Heart left ventricle (tissue), 16 donors: ENCODE results near the gene CYGB. TPM values are rescaled to one million over a fixed set of nuclear protein-coding genes. Genes with fewer than 3 reads are reported as not detected.
"Not testable (repeated sequence)": the region's sequence is repeated elsewhere in the genome, so short reads cannot be mapped to it uniquely, and the experiment has no call there.

Source experiments
- ATAC-seq, 4 donors: fragments of 200-7000 bp; cut with Tn5 transposase; one replicate each; pipeline ENCODE4 v1.9.1; 2020 to 2022; ENCODE audit warnings: moderate library complexity in 4 of 4, mild to moderate bottlenecking in 3 of 4, moderate number of reproducible peaks in 1 of 4
- DNase-seq, 5 donors: peaks; one replicate each; pipeline ENCODE4 v3.0.0-alpha.2; 2020
- H3K27ac ChIP-seq, 12 donors: fragments of 200-600 bp; sonication (generic) in 4 of 12; one replicate each; pipeline versions ENCODE4 v1.5.0 to v1.8.0; 2016 to 2022; ENCODE audit warnings: mild to moderate bottlenecking in 2 of 12
- H3K27me3 ChIP-seq, 9 donors: fragments of 200-600 bp; sonication (generic) in 2 of 9; one replicate each; pipeline versions ENCODE4 v1.5.1 to v1.8.0; 2016 to 2022; ENCODE audit warnings: mild to moderate bottlenecking in 3 of 9
- H3K36me3 ChIP-seq, 9 donors: fragments of 200-600 bp; sonication (generic) in 2 of 9; one replicate each; pipeline versions ENCODE4 v1.5.0 to v1.8.0; 2018 to 2022; ENCODE audit warnings: mild to moderate bottlenecking in 2 of 9
- H3K4me1 ChIP-seq, 12 donors: fragments of 200-600 bp; sonication (generic) in 4 of 12; one replicate each; pipeline versions ENCODE4 v1.5.0 to v1.8.0; 2016 to 2022; ENCODE audit warnings: mild to moderate bottlenecking in 3 of 12
- H3K4me3 ChIP-seq, 12 donors: fragments of 200-600 bp; sonication (generic) in 4 of 12; one replicate each; pipeline versions ENCODE4 v1.5.0 to v1.8.0; 2017 to 2022; ENCODE audit warnings: mild to moderate bottlenecking in 9 of 12, moderate library complexity in 4 of 12
- H3K9me3 ChIP-seq, 12 donors: fragments of 200-600 bp; sonication (generic) in 4 of 12; one replicate each; pipeline versions ENCODE4 v1.5.0 to v1.8.0; 2016 to 2022; ENCODE audit warnings: mild to moderate bottlenecking in 1 of 12
- POLR2A ChIP-seq, 2 donors: fragments of 450-650 bp; IDR thresholded peaks; one replicate each; pipeline ENCODE4 v1.6.1; 2017; ENCODE audit warnings: antibody characterized with exemption in 2 of 2, mild to moderate bottlenecking in 2 of 2, moderate library complexity in 2 of 2
- WGBS, 4 donors: extraction: QIAGEN DNeasy Blood & Tissue Kit in 2 of 4; methylation state at CpG; one replicate each; pipeline versions ENCODE4 v1.1.5 to v1.1.7; 2013 to 2018; 5-methylcytosine and 5-hydroxymethylcytosine counted together
- intact Hi-C, 10 donors: fragments of 100-400 bp; cut with DNase I; formaldehyde crosslinking; loops; one replicate each; pipeline versions ENCODE4 v1.11.1 to v1.14.2; 2022
- polyA plus RNA-seq, 2 donors: library from polyadenylated mRNA; stranded (reverse); fragments of 200-250 nt; gene quantifications; one replicate each; pipeline ENCODE4 v1.2.3, GENCODE V29; 2013
- total RNA-seq, 9 donors: library from RNA; depleted of rRNA in 2 of 9; stranded (reverse); fragments of >200 nt in 2 of 9; fragmentation: NEBNext Ultra II Directional in 3 of 9; extraction: Animal tissue kit (Norgen Biotek cat#: 25700) in 3 of 9; gene quantifications; one replicate each; pipeline versions ENCODE4 v1.1.0 to v1.2.4, GENCODE V29; 2016 to 2023
- TF ChIP-seq, protein P1 (sequence below), 12 donors: fragments of 200-600 bp; sonication (generic) in 4 of 12; IDR thresholded peaks; one replicate each; pipeline versions ENCODE4 v1.5.0 to v1.8.0; 2018 to 2022; ENCODE audit warnings: antibody characterized with exemption in 12 of 12, mild to moderate bottlenecking in 5 of 12
- donor health status: ischemic (EF 13 %, LVEDD 7.1; RV severe dilation, severe dysfunction).
- donor health status: healthy with polysubstance abuse.
- donor health status: DM: no; HTN: yes; CAD: no.
- donor health status: DM: no; HTN: no; CAD: no.
- donor health status: ischemic (EF 25% LVEDD 6.9; RV normal size, moderate dysfunction).
- donor health status: ischemic (EF 25% LVEDD 5.7; RV mildly dilated, moderate dysfunction).
- donor health status: healthy.
- donor health status: DM: yes; HTN: yes; CAD: no.
- donor health status: ischemic (EF 35%, LVEDD 5.7; RV mildly dilated, moderate dysfunction).
- donor health status: nonischemic (EF 11% LVEDD 7.7; RV severe dilation, severe dysfunction).
- donor health status: DM: yes; HTN: yes; CAD: no.
- donor health status: PGD.
- donor health status: ischemic (EF 29% LVEDD 5.4; RV normal size, mild dysfunction).
- donor health status: nonischemic (EF 23%, LVEDD 6.1; RV moderate dilation, normal function).

CYGB gene
- total and polyA plus RNA-seq, 11 donors, result 11.8 to 37.9 (median 21.9) TPM

DNA sequence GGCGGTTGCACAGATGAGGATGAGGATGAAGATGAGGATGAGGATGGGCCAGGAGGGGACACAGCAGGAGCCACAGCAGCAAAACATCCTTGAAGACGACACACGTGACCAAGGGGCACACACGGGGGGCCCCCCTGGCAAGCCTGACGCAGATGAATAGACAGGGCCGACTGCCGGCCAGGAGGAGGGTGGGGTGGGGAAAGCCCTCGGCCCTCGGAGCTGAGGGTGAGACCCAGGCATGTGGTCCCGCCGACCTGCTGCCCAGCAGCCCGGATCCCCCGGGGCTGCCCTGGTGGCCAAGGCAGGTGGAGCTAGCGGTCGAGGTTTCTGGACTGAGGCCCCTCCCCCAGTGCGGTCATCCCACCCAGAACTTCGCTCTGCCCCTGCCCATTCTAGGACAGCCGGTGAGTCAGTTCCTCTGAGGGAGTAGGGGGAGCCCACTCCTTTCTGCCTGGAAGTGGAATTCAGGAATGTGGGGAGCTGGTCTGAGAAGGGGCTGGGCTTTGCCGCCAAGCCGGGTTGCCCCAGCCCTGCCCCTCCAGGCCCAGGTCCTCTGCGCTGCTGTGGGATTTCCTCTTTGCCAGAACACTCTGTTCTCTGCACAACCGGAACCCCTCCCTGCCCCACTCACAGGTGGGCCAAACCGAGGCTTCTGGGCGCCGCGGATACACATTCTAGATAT, 9.9 kb downstream of the CYGB start:
- Histone ChIP-seq H3K27ac (peak overlapping the region; percentile 89 to 99 (median 95)), H3K4me1 (peaks cover 16 to 80% (median 63%) of the 10 kb centered on the region in 12 donors), H3K36me3 (peaks cover 0 to 10% (median 0%) of the 10 kb centered on the region in 9 donors), H3K4me3 (peak overlapping the region in 11 of 12 donors; percentile 12 to 52 (median 38)), H3K9me3 (no peaks in the 10 kb centered on the region), H3K27me3 (no peaks in the 10 kb centered on the region)
- intact Hi-C loops, result loop anchor here in 3 of 10 donors (2.0 to 10.0 kb wide), 3 partner anchors 13 to 187 kb away; partner anchors contain the start of genes MXRA7 (in 1 of the 3) and PRCD (in 1 of the 3)
- DNase-seq, result peak; percentile 71 to 88 (median 75)
- 25 to 46% (median 36%) methylated on average over 20 to 26 of the region's 26 CpGs for WGBS, 4 donors
- ATAC-seq, result peak; percentile 11 to 61 (median 50)
- TF ChIP-seq, protein P1, sequence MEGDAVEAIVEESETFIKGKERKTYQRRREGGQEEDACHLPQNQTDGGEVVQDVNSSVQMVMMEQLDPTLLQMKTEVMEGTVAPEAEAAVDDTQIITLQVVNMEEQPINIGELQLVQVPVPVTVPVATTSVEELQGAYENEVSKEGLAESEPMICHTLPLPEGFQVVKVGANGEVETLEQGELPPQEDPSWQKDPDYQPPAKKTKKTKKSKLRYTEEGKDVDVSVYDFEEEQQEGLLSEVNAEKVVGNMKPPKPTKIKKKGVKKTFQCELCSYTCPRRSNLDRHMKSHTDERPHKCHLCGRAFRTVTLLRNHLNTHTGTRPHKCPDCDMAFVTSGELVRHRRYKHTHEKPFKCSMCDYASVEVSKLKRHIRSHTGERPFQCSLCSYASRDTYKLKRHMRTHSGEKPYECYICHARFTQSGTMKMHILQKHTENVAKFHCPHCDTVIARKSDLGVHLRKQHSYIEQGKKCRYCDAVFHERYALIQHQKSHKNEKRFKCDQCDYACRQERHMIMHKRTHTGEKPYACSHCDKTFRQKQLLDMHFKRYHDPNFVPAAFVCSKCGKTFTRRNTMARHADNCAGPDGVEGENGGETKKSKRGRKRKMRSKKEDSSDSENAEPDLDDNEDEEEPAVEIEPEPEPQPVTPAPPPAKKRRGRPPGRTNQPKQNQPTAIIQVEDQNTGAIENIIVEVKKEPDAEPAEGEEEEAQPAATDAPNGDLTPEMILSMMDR (IDR thresholded peaks at IDR 0.05), result peak in 6 of 12 donors; percentile 6 to 32 (median 12)
- peak in 1 of 2 donors; percentile 67 for TF ChIP-seq POLR2A (IDR thresholded peaks at IDR 0.05)

DNA sequence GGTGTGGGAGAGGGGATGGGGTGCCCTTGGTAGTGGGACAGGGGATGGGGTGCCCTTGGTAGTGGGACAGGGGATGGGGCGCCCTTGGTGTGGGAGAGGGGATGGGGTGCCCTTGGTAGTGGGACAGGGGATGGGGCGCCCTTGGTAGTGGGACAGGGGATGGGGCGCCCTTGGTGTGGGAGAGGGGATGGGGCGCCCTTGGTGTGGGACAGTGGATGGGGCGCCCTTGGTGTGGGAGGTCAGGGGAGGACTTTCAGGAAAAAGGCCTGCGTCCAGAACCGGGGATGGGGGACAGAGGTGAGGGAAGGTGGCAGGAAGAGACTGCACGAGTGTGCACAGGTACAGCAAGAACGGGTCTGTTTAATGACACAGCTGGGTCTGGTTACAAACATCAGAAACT, 10.5 kb downstream of the CYGB start:
- H3K9me3 ChIP-seq, ATAC-seq, H3K36me3 ChIP-seq, H3K27me3 ChIP-seq: not testable (repeated sequence)
- peak overlapping the region in 7 of 12 donors; percentile 17 to 52 (median 43) for H3K4me3 ChIP-seq
- H3K27ac ChIP-seq, result peak overlapping the region; percentile 89 to 99 (median 95)
- intact Hi-C loops, result loop anchor here in 3 of 10 donors (2.0 to 10.0 kb wide), 3 partner anchors 14 to 188 kb away; partner anchors contain the start of genes MXRA7 (in 1 of the 3) and PRCD (in 1 of the 3)
- DNase-seq, result peak in 1 of 5 donors; percentile 55
- WGBS, 4 donors, result 63 to 75% (median 73%) methylated on average over 9 of the region's 9 CpGs
- H3K4me1 ChIP-seq, result peaks cover 16 to 76% (median 62%) of the 10 kb centered on the region in 12 donors

DNA sequence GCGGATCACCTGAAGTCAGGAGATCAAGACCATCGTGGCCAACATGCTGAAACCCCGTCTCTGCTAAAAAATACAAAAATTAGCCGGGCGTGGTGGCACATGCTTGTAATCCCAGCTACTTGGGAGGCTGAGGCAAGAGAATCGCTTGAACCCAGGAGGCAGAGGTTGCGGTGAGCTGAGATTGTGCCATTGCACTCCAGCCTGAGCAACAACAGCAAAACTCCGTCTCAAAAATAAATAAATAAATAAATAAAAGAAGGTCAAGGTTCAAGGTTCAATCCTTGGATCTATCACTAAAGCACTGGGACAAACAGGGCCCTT, 12.0 kb downstream of the CYGB start:
- not testable (repeated sequence) for H3K36me3 ChIP-seq, DNase-seq, H3K27me3 ChIP-seq, ATAC-seq, H3K9me3 ChIP-seq, H3K4me3 ChIP-seq
- peaks cover 5 to 62% (median 49%) of the 10 kb centered on the region in 12 donors for H3K4me1 ChIP-seq
- intact Hi-C loops, result loop anchor here in 2 of 10 donors (10.0 kb wide), 2 partner anchors 99 to 189 kb away; partner anchors contain the start of gene MXRA7 (in 1 of the 2)
- H3K27ac ChIP-seq, result peak overlapping the region in 10 of 12 donors; percentile 46 to 81 (median 62)
- WGBS, 4 donors, result 78 to 97% (median 93%) methylated on average over 8 of the region's 8 CpGs

DNA sequence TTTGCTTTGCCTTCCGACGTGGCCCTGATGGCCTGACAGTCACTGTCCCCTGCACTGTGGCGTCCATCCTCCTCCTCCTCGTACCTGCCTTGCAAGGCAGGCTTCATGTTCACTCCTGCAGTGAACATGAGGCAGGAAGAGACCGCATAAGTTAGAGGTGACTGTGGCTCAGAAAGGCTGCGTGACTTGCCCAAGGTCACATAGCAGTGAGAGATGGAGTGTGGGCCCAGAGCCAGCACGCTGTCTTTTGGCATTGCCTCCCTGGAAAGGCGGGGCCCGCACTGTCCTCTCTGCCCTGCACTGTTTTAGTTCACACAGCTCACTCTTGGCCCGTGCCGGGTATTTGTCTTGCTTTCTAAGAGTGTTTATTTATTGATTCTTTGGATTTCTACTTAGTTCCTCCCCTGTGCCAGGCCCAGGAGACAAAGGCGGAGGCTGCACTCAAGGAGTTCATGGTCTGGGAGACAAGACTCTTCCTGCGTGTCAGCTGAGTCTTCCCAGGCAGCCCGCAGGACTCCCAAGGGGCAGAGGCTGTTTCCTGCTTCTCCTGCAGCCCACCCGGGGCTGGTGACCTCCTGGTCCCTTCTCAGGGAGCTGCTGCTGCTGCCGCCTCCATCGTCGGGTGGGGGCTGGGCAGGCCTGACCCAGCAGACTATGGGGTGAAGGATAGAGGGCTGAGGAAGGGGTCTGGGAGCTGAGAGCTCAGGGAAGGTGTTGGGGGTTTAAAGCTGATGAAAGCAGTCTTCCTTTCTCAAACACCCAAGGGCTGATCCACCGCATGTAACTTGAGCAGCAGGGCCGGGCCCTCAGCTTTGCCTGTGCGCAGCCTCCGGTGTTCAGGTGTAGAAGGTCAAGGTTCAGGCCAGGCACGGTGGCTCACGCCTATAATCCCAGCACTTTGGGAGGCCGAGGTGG, 12.7 kb downstream of the CYGB start:
- H3K4me1 ChIP-seq, result peaks cover 2 to 55% (median 43%) of the 10 kb centered on the region in 12 donors
- H3K4me3 ChIP-seq, result no peak overlapping the region
- ATAC-seq (peak; percentile 17 to 41 (median 38)), DNase-seq (peak; percentile 60 to 86 (median 82))
- H3K27ac ChIP-seq, result peak overlapping the region in 11 of 12 donors; percentile 37 to 81 (median 62)
- H3K27me3 ChIP-seq, result no peaks in the 10 kb centered on the region
- H3K36me3 ChIP-seq, result no peaks in the 10 kb centered on the region
- intact Hi-C loops, result loop anchor here in 8 of 10 donors (5.0 to 10.0 kb wide), 6 partner anchors 62 to 190 kb away; partner anchors contain the start of genes ST6GALNAC2 (in 2 of the 8) and MXRA7 (in 1 of the 8)
- H3K9me3 ChIP-seq, result no peaks in the 10 kb centered on the region
- 46 to 57% (median 51%) methylated on average over 23 to 25 of the region's 25 CpGs for WGBS, 4 donors
- no peak for TF ChIP-seq POLR2A (IDR thresholded peaks at IDR 0.05)
- TF ChIP-seq, protein P1 (IDR thresholded peaks at IDR 0.05), result no peak
